ENCODE results near the gene TRIM6. TPM values are rescaled to one million over a fixed set of nuclear protein-coding genes. Genes with fewer than 3 reads are reported as not detected.

Gene TRIM6
- polyA plus RNA-seq, 2 of the 4 experiments (the other 2 are of a cell fraction): 22.6 to 52.8 TPM

GRCh38 chr11:5593146-5593545 lies 3.3 kb upstream of the TRIM6 start:
- FAIRE-seq: no peak
- 81% methylated on average over 1 of the region's 1 CpG for WGBS (ENCODE audit: missing lambda C conversion rate)
- H3K4me1 ChIP-seq: peaks cover 13% of the 10 kb centered on the region
- TF ChIP-seq HDAC2 (IDR thresholded peaks at IDR 0.05) (no peak), MYC (IDR thresholded peaks at IDR 0.05; ENCODE audit: borderline replicate concordance, low read length) (no peak), SMC3 (IDR thresholded peaks at IDR 0.05) (no peak), NPAS2 (CRISPR knock-in tag; IDR thresholded peaks at IDR 0.05; ENCODE audit: borderline replicate concordance) (no peak), MAZ (IDR thresholded peaks at IDR 0.05; ENCODE audit: borderline replicate concordance, low read depth, low read length) (no peak), NFE2L2 (conservative IDR thresholded peaks at IDR 0.05; ENCODE audit: low read length) (no peak), HOXB5 (CRISPR knock-in tag; IDR thresholded peaks at IDR 0.05) (no peak), GATA3 (IDR thresholded peaks at IDR 0.05; ENCODE audit: borderline replicate concordance) (no peak), JUNB (IDR thresholded peaks at IDR 0.05) (no peak), ATOH8 (CRISPR knock-in tag; IDR thresholded peaks at IDR 0.05; ENCODE audit: low read depth) (no peak), ELK1 (IDR thresholded peaks at IDR 0.05; ENCODE audit: low read depth, low read length) (no peak), FOSL2 (IDR thresholded peaks at IDR 0.05) (no peak), FOSL2 (CRISPR knock-in tag; IDR thresholded peaks at IDR 0.05) (no peak), NR3C1 (IDR thresholded peaks at IDR 0.05) (no peak), FOXS1 (CRISPR knock-in tag; IDR thresholded peaks at IDR 0.05) (no peak), POLR2AphosphoS2 (conservative IDR thresholded peaks at IDR 0.05; ENCODE audit: low read length) (no peak), TP53 (CRISPR knock-in tag; IDR thresholded peaks at IDR 0.05) (no peak), CHD4 (IDR thresholded peaks at IDR 0.05; ENCODE audit: borderline replicate concordance) (no peak), PBX3 (IDR thresholded peaks at IDR 0.05) (no peak)
- ATAC-seq: no peak
- ChIA-PET CTCF (interaction anchor here (1.3 kb wide), 1 partner anchor 91 kb away, joined by 5 read pairs; the partner anchor contains the start of gene TRIM5), POLR2A (no interaction called here)
- no peak for DNase-seq (ENCODE audit: low read depth in 1 of 2, low spot score in 1 of 2)
- H3K4me3 ChIP-seq: no peak overlapping the region
- H3K27ac ChIP-seq: no peak overlapping the region
- H3K4me2 ChIP-seq: no peak overlapping the region
- H3K9me3 ChIP-seq: no peaks in the 10 kb centered on the region

GRCh38 chr11:5597953-5598352 lies 1.5 kb downstream of the TRIM6 start:
- Histone ChIP-seq H3K4me2 (peak overlapping the region; percentile 95), H3K4me1 (peaks cover 49% of the 10 kb centered on the region), H3K4me3 (peak overlapping the region; percentile 72), H3K27ac (peak overlapping the region; percentile 84 to 92), H3K9me3 (no peaks in the 10 kb centered on the region)
- WGBS (ENCODE audit: missing lambda C conversion rate): 5% methylated on average over 3 of the region's 3 CpGs
- POLR2A ChIA-PET: no interaction called here
- ATAC-seq (no peak), FAIRE-seq (no peak), DNase-seq (ENCODE audit: low read depth in 1 of 2, low spot score in 1 of 2) (no peak)
- CTCF ChIA-PET: interaction anchor here (1.3 to 7.4 kb wide), 4 partner anchors 22 to 115 kb away, joined by 4 to 50 read pairs (median 26); partner anchors contain the start of gene TRIM5
- no peak for TF ChIP-seq ESRRA (IDR thresholded peaks at IDR 0.05; ENCODE audit: borderline replicate concordance, low read length)
- TF ChIP-seq FOSB (CRISPR knock-in tag; IDR thresholded peaks at IDR 0.05): no peak
- TF ChIP-seq HDAC2 (IDR thresholded peaks at IDR 0.05): no peak
- TF ChIP-seq PBX3 (IDR thresholded peaks at IDR 0.05): no peak
- TF ChIP-seq FOXS1 (CRISPR knock-in tag; IDR thresholded peaks at IDR 0.05): no peak
- no peak for TF ChIP-seq BCL3 (IDR thresholded peaks at IDR 0.05)
- no peak for TF ChIP-seq HES2 (IDR thresholded peaks at IDR 0.05)
- TF ChIP-seq MAX (IDR thresholded peaks at IDR 0.05): no peak
- no peak for TF ChIP-seq MAFK (IDR thresholded peaks at IDR 0.05; ENCODE audit: partially characterized antibody)
- TF ChIP-seq POLR2AphosphoS2 (conservative IDR thresholded peaks at IDR 0.05; ENCODE audit: low read length): no peak
